ENCODE results near the gene HCLS1. TPM values are rescaled to one million over a fixed set of nuclear protein-coding genes. Genes with fewer than 3 reads are reported as not detected.

HCLS1 gene
- total RNA-seq, 1 donor from 2014 or later: 66.3 TPM

DNA sequence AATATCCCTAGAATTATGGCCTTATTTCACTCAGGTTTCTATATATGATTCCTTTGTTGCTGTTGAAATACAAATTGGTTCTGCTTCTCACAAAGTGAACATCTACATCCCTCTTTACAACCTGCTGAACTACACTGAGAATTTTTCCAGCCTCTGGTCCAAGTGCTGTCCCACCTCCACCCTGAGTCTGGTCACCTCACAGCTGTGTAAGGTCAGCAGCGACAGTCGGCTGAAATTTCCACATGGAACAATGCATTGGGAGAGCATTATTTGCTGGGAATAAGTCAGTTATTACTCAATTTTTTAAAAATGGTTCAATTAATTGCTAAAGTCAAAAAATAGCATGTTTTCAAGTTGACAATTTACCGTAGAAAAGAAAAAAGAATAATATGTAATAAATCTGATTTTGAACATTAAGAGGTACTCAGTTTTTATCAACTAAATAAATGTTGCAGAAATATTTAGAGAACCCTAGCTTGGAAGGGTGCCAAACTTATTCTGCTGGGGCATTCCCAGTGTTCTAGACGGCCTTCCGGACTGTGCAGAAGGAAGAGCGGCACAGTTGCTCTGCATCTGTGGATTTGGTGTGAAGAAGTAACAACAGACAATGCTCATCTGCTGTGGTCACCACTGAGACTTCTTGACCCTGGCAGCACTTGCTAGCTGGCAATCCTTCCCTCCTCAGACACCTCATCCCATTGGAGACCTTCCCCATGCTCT lies 1.8 kb downstream of the HCLS1 start:
- no peak for DNase-seq (ENCODE audit: low read depth, low spot score)

DNA sequence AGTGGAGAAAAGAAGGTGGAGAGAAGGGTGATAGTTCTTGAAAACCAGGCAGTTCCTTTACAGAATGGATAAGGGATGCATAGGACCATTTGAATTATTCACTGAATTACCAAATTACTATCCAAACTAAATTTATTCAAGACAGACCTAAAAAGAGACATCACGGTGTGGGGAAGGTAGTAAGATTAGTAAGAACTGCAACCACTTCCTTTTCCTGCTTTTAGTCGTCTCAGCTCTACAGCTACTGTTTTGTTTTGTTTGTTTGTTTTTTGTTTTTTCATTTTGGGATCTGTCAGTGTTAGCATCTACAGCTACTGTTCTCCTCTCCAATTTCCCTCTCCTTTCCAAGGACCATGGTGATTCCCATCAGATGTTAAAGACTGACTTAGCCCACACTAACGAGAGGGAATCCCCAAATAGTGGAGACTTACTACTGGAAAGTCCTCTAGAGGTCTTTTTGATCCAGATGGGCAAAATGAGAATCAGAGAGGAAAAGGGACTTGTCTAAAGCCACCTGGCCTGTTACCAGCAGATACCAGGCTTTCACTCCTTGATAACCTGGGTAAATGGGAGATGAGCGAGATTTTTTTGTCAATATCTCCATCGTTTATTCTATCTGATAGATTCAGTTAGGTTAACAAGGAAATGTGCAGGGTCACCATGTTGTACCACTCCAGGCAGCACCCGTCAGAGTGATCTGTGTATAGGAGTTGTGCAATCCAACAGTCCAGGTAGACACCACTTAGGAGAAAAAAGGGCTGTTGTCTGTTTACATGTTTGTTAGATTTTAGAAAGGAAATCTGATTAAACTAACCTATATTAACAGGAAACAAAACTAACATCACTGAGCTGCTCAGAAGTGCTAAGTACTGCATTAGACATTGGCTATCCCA lies 6.0 kb downstream of the HCLS1 start:
- no peak for DNase-seq (ENCODE audit: low read depth, low spot score)

DNA sequence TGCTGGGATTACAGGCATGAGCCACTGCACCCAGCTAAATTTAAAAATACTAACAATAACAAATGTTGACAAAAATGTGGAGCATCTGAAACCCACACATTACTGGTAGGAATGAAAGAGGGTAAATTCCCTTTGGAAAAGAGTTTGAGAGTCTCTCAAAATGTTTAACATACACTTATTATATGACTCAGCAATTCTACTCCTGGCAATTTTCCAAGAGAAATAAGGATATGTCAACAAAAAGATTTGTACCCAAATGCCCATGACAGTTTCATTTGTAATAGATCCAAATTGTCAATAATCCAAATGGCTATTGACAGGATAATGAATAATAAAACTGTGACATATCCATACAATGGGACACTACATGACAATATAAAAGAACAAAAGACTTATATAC lies 9.0 kb downstream of the HCLS1 start:
- no peak for DNase-seq (ENCODE audit: low read depth, low spot score)

DNA sequence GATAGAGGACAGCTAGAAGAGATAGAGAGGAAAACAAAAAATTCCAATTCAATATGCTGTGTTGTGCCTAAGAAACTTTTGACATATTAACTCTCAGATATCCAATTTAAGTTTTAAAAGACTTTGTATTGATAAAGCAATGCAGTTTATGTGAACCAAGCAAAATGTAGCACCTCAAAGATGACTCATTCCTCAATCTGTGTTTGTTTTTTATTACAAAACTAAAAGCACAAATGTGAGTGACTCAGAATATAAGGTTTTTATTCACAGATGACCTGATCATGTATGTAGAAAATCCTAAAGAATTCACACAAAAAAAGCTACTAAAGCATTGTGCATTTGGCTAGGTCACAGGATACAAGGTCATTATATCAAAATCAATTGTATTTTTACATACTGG lies 11.1 kb downstream of the HCLS1 start:
- DNase-seq (ENCODE audit: low read depth, low spot score): no peak

DNA sequence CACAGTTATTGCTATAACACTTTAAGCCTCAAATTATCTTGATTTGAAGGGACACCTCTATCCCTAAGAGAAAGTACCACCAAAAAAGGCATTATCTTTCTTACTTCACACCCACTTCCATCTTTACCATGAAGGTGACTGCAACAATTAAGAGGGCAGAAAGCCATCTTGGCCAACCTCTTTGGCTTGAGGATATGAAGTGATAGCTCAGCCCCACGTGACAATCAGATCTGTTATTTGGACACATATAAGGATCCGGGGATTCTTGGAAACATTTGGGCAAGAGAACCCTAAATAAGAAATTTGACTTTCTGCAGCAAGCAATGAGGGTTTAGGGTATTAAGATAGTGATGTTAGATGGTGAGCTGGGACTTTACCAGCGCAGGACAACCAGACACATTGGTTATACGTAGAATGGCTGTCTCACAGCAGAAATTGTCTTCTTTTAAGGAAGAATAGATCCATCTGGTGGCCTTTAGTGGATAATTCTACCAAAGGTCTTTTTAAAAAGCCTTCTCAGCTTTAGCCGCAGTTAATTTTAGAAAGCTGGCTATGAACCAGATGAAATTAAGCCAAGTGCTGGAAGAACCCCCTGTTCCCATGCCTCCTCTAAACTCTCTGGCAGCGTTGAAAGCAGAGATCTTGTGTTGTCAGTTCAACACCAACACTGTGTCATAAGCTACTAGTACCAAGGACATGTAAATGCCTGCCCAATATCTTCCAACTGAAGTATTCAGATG lies 12.3 kb downstream of the HCLS1 start:
- DNase-seq (ENCODE audit: low read depth, low spot score): no peak

DNA sequence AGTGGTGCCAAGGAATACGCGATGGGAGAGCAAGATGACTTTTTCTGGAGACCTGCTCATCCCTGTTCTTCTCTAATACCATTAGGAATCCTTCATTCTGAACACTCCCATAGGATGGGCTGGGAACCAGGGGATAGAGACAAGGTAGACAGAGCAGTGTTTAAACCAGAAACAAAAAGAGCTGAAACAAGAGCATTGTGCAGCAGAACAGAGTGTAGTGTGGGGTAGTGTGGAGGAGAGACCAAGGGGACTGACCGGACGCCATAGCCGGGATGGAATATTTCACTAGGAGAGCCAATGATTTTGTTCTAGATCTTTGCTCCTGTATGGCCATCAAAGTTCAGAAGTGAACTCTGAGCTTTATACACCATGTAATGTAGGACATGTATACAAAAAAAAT lies 15.6 kb downstream of the HCLS1 start:
- no peak for DNase-seq (ENCODE audit: low read depth, low spot score)

DNA sequence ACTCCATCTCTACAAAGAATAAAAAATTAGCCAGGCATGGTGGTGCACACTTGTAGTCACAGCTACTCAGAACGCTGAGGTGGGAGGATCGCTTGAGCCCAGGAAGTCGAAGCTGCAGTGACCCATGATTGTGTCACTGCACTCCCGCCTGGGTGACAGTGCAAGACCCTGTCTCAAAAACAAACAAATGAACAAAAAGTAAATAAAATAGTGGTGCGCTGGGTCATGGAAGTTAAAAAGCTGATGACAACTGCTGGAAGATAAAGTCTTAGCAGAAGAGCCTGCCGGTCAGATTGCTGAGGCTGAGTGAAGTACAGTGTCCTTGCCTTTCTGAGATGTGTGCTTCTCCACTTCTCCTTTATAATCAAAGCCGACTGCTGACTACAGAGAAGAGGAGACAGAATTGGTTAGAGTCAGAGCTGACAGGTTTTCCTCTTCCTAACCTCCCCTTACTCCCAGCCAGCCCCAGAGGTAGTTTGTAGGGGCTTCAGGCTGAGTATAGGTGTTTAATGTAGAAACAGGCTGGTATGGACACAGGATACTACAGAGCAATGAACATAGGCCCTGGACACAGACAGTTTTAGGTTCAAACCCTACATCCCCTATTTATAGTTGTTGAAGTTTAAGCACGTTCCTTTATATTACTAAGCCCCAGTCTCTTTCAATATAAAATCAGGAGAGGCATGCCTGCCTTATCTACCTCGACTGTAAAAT lies 17.9 kb downstream of the HCLS1 start:
- no peak for DNase-seq (ENCODE audit: low read depth, low spot score)

DNA sequence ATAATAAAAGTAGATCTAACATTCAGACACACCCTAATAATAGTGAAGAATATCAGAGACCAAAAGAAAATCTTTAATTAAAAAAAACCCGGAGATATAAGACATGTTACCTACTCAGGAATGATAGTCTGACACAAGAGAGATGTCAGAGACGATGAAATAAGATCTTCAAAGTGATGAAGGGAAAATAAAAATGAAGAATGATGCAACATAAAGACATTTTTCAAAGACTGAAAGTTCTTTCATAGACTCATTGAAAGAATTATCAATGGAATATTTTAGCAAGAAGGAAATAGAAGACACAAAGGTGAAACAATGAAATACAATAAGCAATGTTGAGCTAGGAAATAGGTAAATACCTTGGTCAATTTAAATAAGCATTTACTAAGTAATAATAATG lies 19.6 kb downstream of the HCLS1 start:
- no peak for DNase-seq (ENCODE audit: low read depth, low spot score)

DNA sequence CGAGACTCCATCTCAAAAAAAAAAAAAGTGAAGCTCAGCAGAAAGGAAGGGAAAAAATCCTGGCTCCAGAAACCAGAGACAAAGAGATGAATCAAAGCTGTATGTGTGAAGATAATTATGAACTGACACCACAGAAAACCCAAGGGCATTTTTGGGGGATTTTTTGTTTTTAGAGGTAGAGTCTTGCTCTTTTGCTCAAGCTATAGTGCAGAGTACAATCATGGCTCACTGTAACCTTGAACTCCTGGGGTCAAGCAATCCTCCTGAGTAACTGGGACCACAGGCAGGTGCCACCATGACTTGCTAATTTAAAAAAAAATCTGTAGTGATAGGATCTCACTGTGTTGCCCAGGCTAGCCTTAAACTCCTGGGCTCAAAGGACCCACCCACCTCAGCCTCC lies 22.8 kb downstream of the HCLS1 start:
- no peak for DNase-seq (ENCODE audit: low read depth, low spot score)

DNA sequence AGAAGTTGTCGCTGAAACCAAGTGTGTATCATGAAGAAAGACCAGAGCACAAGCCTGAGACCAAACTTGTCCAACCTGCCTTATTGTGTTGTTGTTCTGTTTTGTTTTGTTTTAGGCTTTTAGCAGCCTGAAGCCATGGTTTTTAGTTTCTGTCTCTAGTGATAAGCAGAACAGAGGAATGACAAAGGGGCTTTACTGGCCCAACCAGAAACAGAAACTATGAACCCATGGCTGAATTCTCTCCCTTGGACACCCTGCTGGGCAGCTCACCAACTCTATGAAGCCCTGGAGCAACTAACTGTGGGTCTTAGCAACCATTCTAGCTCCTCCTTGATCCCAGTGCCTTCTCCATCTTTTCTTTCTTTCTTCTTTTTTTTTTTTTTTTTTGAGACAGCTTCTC lies 30.3 kb downstream of the HCLS1 start:
- no peak for DNase-seq (ENCODE audit: low read depth, low spot score)

DNA sequence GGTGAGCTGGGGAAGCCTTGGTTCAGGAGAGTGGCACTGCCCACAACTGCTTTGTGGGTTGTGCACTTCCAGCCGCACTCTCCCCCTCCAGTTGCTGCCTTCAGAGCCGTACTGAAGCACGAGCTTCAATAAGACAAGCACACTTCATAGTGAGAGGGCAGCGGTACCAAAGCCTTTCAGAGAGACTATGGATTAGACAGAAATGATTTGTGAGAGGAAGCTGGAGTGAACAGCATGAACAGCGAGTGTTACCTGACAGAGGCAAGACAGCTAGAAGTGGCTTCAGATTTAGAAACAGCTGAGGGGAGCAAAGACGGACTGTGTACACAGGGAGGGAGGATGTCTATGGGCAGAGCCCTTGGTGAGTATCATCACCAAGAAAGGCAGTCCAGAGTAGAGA lies 31.1 kb downstream of the HCLS1 start:
- DNase-seq (ENCODE audit: low read depth, low spot score): no peak

DNA sequence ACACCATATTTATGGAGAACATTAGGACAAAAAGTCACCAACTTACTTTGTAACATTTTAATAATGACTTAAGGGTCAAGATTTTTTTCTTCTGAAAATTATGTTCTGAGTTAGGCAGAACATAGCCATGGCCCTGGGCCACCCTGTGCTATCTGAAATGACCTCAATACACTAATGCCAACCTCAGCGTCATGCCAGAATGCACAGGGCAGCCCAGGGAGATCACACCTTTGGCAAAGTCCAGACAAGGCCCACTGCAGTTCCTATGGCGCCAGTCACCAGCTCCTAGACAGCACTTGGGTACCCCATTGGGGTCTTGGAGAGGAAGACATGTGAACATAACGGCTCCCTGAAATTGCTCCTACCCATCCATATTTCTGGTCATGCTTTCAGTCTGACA lies 33.1 kb downstream of the HCLS1 start:
- no peak for DNase-seq (ENCODE audit: low read depth, low spot score)

DNA sequence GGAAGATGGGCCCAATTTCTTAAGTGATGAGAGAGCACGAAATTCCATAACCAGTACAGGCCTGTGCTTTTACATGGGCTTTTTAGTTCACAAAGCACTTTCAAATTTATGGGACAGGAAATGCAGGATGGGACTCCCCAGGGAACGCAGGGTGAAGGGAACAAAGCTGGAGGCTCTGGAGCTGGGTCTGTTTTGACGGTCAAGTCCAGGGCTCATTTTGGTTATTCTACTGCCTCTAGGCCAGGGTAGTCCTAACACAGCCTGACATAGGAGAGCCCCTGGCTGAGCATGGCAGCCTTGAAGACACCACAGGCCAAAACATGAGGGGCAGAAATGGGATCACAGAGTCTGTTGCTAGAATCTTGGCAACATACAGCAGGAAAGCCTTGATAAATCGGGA lies 33.5 kb downstream of the HCLS1 start:
- no peak for DNase-seq (ENCODE audit: low read depth, low spot score)

DNA sequence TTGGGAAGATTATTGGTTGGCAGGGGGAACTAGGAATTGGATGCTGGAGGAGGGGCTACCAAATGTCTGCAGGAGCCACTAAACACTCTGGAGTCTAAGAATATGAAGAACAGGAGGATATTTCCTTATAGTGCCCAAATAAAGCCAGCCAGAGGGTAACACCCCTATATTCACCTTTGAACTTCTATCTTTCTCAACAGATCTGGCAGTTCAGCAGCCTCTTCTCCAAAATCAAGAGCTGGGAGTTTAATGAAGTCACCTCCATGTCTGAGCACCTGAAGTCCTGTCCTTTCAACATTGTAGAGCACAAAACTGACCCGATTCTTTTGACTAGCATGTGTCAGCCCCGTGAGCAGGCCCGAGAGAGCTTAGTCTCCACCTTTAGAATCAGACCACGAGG lies 34.2 kb downstream of the HCLS1 start:
- no peak for DNase-seq (ENCODE audit: low read depth, low spot score)

DNA sequence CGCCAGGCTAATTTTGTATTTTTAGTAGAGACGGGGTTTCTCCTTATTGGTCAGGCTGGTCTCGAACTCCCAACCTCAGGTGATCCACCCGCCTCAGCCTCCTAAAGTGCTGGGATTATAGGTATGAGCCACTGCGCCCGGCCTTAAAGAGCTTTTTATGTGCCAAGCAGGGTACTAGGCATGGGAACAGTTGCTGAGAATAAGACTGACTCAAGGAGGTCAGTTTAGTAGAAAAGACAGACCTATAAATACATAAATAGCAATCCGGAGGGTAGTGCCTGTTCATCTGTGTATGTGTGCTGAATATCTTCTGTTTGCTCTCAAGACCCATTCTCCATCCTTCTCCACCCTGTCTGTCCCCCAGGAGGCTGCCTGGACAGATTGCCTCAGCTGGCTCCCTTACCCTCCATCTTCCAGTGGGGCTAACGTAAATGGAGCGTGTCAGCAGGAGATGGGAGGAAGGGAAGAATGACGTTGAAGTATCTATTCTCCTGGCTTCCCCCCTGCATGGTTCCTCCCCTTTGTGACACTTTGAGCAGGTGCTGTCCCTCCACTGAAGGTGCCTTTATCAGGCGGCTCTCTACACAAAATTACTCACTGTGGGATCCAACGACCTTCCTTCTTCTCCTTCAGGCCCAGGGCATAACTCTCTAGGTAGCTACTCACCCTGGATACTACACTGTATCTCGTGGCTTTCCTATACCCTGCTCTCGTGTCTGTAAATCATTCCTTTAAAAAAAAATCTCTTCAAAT lies 36.4 kb downstream of the HCLS1 start:
- DNase-seq (ENCODE audit: low read depth, low spot score): no peak

DNA sequence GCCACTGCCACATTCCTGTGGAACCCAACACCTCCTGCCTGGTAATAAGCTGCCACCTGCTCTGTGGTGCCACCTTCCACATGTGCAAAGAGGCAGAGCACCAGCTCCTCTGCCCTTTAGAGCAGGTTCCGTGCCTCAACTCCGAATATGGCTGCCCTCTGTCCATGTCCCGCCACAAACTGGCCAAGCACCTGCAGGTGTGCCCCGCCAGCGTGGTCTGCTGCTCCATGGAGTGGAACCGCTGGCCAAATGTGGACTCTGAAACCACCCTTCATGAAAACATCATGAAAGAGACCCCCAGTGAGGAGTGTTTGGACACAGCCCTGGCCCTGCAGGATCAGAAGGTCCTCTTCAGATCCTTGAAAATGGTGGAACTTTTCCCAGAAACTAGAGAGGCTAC lies 39.2 kb downstream of the HCLS1 start:
- DNase-seq (ENCODE audit: low read depth, low spot score): no peak

DNA sequence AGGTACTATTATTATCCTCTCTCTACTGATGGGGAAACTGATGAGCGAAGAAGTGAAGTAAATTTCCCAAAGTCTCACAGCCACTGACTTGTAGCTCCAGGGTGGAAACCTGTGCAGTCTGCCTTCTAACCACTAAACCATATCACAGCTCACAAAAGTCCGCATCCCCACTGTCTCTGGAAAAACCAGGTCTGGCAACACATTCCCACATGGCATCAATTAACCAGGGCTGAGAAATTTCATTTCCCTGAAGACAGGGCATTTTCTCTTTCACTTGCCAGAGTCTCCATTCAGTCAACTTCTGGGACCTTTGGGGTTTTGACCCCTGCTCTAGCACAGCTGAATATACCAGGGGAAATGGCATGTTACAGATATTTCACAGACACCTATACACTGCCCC lies 41.0 kb downstream of the HCLS1 start:
- no peak for DNase-seq (ENCODE audit: low read depth, low spot score)

DNA sequence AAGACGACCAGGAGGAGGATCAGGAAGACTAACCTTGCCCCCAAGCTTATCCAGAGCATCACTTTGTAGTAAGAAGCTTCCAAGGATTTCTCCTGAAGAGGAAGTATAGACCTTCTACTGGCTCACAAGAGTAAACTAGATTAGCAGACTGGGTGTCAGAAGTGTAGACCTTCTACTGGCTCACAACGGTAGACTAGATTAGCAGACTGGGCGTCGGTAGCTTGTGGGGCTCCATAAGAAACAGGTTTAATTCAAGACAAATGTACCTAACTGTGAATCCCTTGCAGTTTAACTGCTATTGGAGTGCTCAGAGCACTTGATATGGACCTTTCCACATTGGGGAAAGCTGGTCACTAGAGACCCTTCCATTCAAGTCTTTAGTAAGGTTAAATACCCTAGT lies 54.6 kb downstream of the HCLS1 start:
- DNase-seq (ENCODE audit: low read depth, low spot score): no peak

DNA sequence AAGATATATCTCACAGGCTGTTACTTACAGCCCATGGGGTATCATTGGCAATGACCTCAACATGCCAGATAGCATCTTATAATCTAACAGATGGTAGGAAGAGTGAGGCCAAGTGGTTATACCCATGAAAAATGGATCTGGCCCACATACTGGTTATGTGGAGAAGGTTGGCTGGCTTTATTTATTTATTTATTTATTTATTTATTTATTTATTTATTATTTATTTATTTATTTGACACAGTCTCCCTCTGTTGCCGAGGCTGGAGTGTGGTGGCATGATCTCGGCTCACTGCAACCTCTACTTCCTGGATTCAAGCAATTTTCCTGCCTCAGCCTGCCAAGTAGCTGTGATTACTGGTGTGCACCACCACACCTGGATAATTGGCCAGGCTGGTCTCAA lies 55.9 kb downstream of the HCLS1 start:
- no peak for DNase-seq (ENCODE audit: low read depth, low spot score)

DNA sequence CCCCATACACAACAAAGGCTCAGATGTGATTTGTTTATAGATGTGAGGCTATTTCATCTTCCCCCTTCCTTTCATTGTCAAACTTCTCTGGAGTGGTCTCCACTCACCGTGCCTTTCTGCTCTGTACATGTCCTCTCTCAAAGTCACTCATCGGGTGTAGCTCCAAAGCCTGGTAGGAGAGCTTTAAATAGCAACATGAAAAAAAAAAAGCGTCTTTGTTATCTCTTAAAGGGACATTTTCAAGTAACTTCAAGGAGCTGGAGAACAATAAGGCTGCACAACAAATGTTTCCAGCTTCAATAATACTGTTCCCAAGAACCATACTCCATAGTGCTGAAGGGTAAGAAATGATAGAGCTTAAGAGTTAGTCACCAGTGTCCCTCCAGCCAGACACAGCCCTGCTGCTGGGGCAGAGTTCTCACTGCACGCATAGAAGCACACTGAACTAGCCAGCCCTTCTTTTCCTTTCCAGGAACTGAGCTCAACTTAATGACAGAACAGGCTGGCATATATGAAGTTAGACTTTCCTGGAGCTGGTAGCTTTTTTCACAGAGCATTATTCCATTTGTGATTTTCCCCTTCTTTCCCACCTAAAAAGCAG lies 59.4 kb downstream of the HCLS1 start:
- no peak for DNase-seq (ENCODE audit: low read depth, low spot score)

All from pulmonary artery endothelial cell (primary cell).